Right atrium auricular region (tissue), 2 donors: ENCODE data around the gene ABHD14A. TPM values are rescaled to one million over a fixed set of nuclear protein-coding genes. Genes with fewer than 3 reads are reported as not detected.

Experiments
- DNase-seq: peaks from one replicate; pipeline ENCODE4 v3.0.0-alpha.2; 2019; ENCODE audit warnings: low spot score
- H3K27ac ChIP-seq, 2 donors: fragments of 200-600 bp; sonication (generic); 1 replicate in 1 of 2; 2 replicates in 1 of 2; pipeline ENCODE4 v1.5.1; 2016 to 2019
- H3K27me3 ChIP-seq, 2 donors: fragments of 200-600 bp; sonication (generic); one replicate each; pipeline versions ENCODE4 v1.5.1 to v1.6.0; 2017 to 2019
- H3K36me3 ChIP-seq: fragments of 200-600 bp; sonication (generic); one replicate; pipeline ENCODE4 v1.5.1; 2016
- H3K4me1 ChIP-seq, 2 donors: fragments of 200-600 bp; sonication (generic); one replicate each; pipeline versions ENCODE4 v1.5.1 to v1.6.0; 2017 to 2019
- H3K4me3 ChIP-seq, 2 donors: fragments of 200-600 bp; sonication (generic); 1 replicate in 1 of 2; 2 replicates in 1 of 2; pipeline ENCODE4 v1.5.1; 2017 to 2019; ENCODE audit warnings: mild to moderate bottlenecking in 1 of 2, moderate library complexity in 1 of 2
- H3K9me3 ChIP-seq, 2 donors: fragments of 200-600 bp; sonication (generic); one replicate each; pipeline ENCODE4 v1.5.1; 2019
- CTCF ChIP-seq, 2 donors: fragments of 200-600 bp; sonication (generic); IDR thresholded peaks; one replicate each; pipeline ENCODE4 v1.5.1; 2019; ENCODE audit warnings: antibody characterized with exemption in 2 of 2
- total RNA-seq, 2 donors: library from RNA; depleted of rRNA; stranded (reverse); fragments of >200 nt; gene quantifications; one replicate each; pipeline ENCODE4 v1.1.0, GENCODE V29; 2016

Gene ABHD14A
- total RNA-seq, 2 donors from 2014 or later, result 21.0 to 31.3 TPM

GRCh38 chr3:51962854-51963530 lies 11.9 kb upstream of the ABHD14A start:
- Histone ChIP-seq H3K4me1 (peaks cover 0 to 64% of the 10 kb centered on the region in 2 donors), H3K27me3 (no peaks in the 10 kb centered on the region), H3K36me3 (peaks cover 28% of the 10 kb centered on the region), H3K4me3 (no peak overlapping the region), H3K9me3 (no peaks in the 10 kb centered on the region), H3K27ac (peak overlapping the region; percentile 81 to 82)
- DNase-seq, result no peak
- TF ChIP-seq CTCF (IDR thresholded peaks at IDR 0.05), result no peak

- no peak for DNase-seq
- H3K9me3 ChIP-seq, result no peaks in the 10 kb centered on the region
- no peak overlapping the region for H3K4me3 ChIP-seq
- TF ChIP-seq CTCF (IDR thresholded peaks at IDR 0.05), result no peak
- peak overlapping the region; percentile 81 to 82 for H3K27ac ChIP-seq
- peaks cover 0 to 72% of the 10 kb centered on the region in 2 donors for H3K4me1 ChIP-seq
- no peaks in the 10 kb centered on the region for H3K27me3 ChIP-seq
- H3K36me3 ChIP-seq, result peaks cover 18% of the 10 kb centered on the region
Measured at GRCh38 chr3:51963951-51964451, 10.9 kb upstream of the ABHD14A start.

- Histone ChIP-seq H3K27ac (peak overlapping the region; percentile 81 to 82), H3K27me3 (no peaks in the 10 kb centered on the region), H3K36me3 (peaks cover 13% of the 10 kb centered on the region), H3K4me3 (no peak overlapping the region), H3K4me1 (peaks cover 0 to 72% of the 10 kb centered on the region in 2 donors), H3K9me3 (no peaks in the 10 kb centered on the region)
- TF ChIP-seq CTCF (IDR thresholded peaks at IDR 0.05), result no peak
- DNase-seq, result no peak
Measured at GRCh38 chr3:51964521-51964920, 10.3 kb upstream of the ABHD14A start.

GRCh38 chr3:51966016-51966415 lies 8.8 kb upstream of the ABHD14A start:
- peak overlapping the region in 1 of 2 donors; percentile 86 for H3K27ac ChIP-seq
- no peaks in the 10 kb centered on the region for H3K9me3 ChIP-seq
- H3K36me3 ChIP-seq, result peaks cover under 1% of the 10 kb centered on the region
- peaks cover 0 to 70% of the 10 kb centered on the region in 2 donors for H3K4me1 ChIP-seq
- no peak for TF ChIP-seq CTCF (IDR thresholded peaks at IDR 0.05)
- peak overlapping the region in 1 of 2 donors; percentile 91 for H3K4me3 ChIP-seq
- no peak for DNase-seq
- H3K27me3 ChIP-seq, result no peaks in the 10 kb centered on the region

GRCh38 chr3:51966486-51966885 lies 8.4 kb upstream of the ABHD14A start:
- Histone ChIP-seq H3K4me1 (peaks cover 0 to 65% of the 10 kb centered on the region in 2 donors), H3K27ac (peak overlapping the region; percentile 78 to 86), H3K36me3 (no peaks in the 10 kb centered on the region), H3K9me3 (no peaks in the 10 kb centered on the region), H3K4me3 (peak overlapping the region; percentile 47 to 91), H3K27me3 (no peaks in the 10 kb centered on the region)
- DNase-seq, result no peak
- no peak for TF ChIP-seq CTCF (IDR thresholded peaks at IDR 0.05)
